PC-9 (cell line): Measurements from ENCODE around the gene SMIM17.

ENCODE experiments used
- EZH2 ChIP-seq: fragments of 200-600 bp; sonication (generic); IDR thresholded peaks from 2 replicates; pipeline ENCODE4 v1.8.0; 2017; ENCODE audit warnings: antibody characterized with exemption, low read depth
- TF ChIP-seq, protein P1 (sequence below): fragments of 200-600 bp; sonication (generic); conservative IDR thresholded peaks from 2 replicates; pipeline ENCODE4 v1.6.1; 2017; ENCODE audit warnings: mixed run types, antibody characterized with exemption, mild to moderate bottlenecking, moderate library complexity

DNA sequence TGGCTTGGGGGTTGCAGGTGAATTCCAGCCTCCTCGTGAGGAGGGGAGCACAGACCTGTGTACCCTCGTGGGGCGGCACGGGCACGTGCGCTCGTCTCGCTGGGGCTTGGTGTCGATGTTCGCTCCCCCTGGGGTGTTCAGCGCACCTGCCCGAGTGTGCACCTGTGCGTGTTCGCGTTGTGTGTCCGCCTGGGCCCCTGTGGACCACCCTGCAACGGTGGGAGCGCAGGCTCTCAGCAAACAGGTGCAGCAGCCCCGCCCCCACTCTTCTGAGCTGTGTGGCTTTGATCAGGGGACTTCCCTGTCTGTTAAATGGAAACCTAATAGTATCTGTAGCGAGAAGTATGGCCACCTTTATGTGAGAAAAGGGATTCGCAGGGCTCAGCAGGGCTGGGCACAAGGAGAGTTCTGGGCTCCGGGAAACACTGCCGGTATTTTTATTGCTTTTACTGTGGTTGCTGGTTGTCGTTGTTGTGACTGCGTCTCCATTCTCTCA lies 549 bp downstream of the SMIM17 start:
- TF ChIP-seq, protein P1, sequence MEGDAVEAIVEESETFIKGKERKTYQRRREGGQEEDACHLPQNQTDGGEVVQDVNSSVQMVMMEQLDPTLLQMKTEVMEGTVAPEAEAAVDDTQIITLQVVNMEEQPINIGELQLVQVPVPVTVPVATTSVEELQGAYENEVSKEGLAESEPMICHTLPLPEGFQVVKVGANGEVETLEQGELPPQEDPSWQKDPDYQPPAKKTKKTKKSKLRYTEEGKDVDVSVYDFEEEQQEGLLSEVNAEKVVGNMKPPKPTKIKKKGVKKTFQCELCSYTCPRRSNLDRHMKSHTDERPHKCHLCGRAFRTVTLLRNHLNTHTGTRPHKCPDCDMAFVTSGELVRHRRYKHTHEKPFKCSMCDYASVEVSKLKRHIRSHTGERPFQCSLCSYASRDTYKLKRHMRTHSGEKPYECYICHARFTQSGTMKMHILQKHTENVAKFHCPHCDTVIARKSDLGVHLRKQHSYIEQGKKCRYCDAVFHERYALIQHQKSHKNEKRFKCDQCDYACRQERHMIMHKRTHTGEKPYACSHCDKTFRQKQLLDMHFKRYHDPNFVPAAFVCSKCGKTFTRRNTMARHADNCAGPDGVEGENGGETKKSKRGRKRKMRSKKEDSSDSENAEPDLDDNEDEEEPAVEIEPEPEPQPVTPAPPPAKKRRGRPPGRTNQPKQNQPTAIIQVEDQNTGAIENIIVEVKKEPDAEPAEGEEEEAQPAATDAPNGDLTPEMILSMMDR, result no peak
- TF ChIP-seq EZH2, result no peak
